Panc1 (cell line): ENCODE data around the gene ZIC4. TPM values are rescaled to one million over a fixed set of nuclear protein-coding genes. Genes with fewer than 3 reads are reported as not detected.
A peak's percentile ranks its signal among the peaks of the same experiment; 100 is the strongest.

Experiments
- ATAC-seq: fragments of 200-7000 bp; cut with Tn5 transposase; 2 replicates; pipeline ENCODE4 v1.9.1; 2020; ENCODE audit warnings: mild to moderate bottlenecking, moderate library complexity
- BruUV-seq: library from RNA; stranded (reverse); fragments of 400-500 nt; replicated peaks from 2 replicates; lab custom pipeline; 2021; lab: Mats Ljungman, UMichigan
- CTCF ChIA-PET: fragments of 300-600 bp; sonication (Branson Sonifier 250); formaldehyde crosslinking; loops from one replicate; lab custom pipeline; 2022; ENCODE audit warnings: antibody characterized with exemption; lab: Charles Lee
- POLR2A ChIA-PET: fragments of 300-600 bp; sonication (Branson Sonifier 250); formaldehyde crosslinking; loops from one replicate; lab custom pipeline; 2022; ENCODE audit warnings: antibody characterized with exemption; lab: Charles Lee
- DNase-seq: peaks from one replicate; pipeline ENCODE4 v3.0.0-alpha.2; 2010; ENCODE audit warnings: low read depth, low spot score
- H3K27ac ChIP-seq: 2 replicates; pipeline ENCODE4 v1.5.1; 2011; ENCODE audit warnings: mild to moderate bottlenecking, low read length, inconsistent platforms
- H3K27me3 ChIP-seq: fragments of 200-500 bp; sonication (Bioruptor generic); 2 replicates; pipeline ENCODE4 v1.6.0; 2014; ENCODE audit warnings: low read length, inconsistent platforms; ENCODE audit not compliant: control insufficient read depth, insufficient read depth
- H3K36me3 ChIP-seq: fragments of 200-500 bp; sonication (Bioruptor generic); 2 replicates; pipeline ENCODE4 v1.5.1; 2014; ENCODE audit warnings: inconsistent platforms, mild to moderate bottlenecking, low read length, moderate library complexity; ENCODE audit not compliant: control insufficient read depth, insufficient read depth
- H3K4me1 ChIP-seq: 2 replicates; pipeline ENCODE4 v1.5.1; 2011; ENCODE audit warnings: inconsistent platforms, mild to moderate bottlenecking, low read length, moderate library complexity; ENCODE audit not compliant: control insufficient read depth, insufficient read depth
- H3K4me3 ChIP-seq, 2 experiments: 2 replicates each; pipeline ENCODE4 v1.5.1; 2011 to 2012; ENCODE audit warnings: low read depth in 2 of 2, low read length in 2 of 2, mild to moderate bottlenecking in 2 of 2, inconsistent platforms in 1 of 2, moderate library complexity in 1 of 2
- H3K9me3 ChIP-seq: fragments of 200-500 bp; sonication (Bioruptor generic); 2 replicates; pipeline ENCODE4 v1.5.1; 2014; ENCODE audit warnings: low read depth, mild to moderate bottlenecking, inconsistent platforms, low read length, moderate library complexity; ENCODE audit not compliant: control insufficient read depth, insufficient read depth
- POLR2AphosphoS5 ChIP-seq: IDR thresholded peaks from 2 replicates; pipeline ENCODE4 v1.6.1; 2012; ENCODE audit warnings: mild to moderate bottlenecking, low read depth, low read length, moderate library complexity
- REST ChIP-seq, 2 experiments: IDR thresholded peaks; 2 replicates each; pipeline ENCODE4 v1.6.1; 2011 to 2012; ENCODE audit warnings: low read depth in 2 of 2, control low read depth in 1 of 2, low read length in 1 of 2, mild to moderate bottlenecking in 1 of 2, moderate library complexity in 1 of 2; ENCODE audit not compliant: insufficient read depth in 1 of 2
- SIN3A ChIP-seq: IDR thresholded peaks from 2 replicates; pipeline ENCODE4 v1.6.1; 2012; ENCODE audit warnings: low read depth, mild to moderate bottlenecking, low read length, moderate library complexity, borderline replicate concordance; ENCODE audit not compliant: insufficient read depth
- TCF7L2 ChIP-seq: IDR thresholded peaks from 2 replicates; pipeline ENCODE4 v1.6.1; 2011; ENCODE audit warnings: mild to moderate bottlenecking, low read depth, low read length, inconsistent platforms
- in situ Hi-C: cut with HindIII; loops from 2 replicates; pipeline ENCODE4 v1.10.0; 2016; ENCODE audit warnings: low sequenced_read_pairs, low pct_unique_long_range_greater_than_20kb
- intact Hi-C: fragments of 100-400 bp; cut with micrococcal nuclease; formaldehyde crosslinking; loops from one replicate; pipeline ENCODE4 v1.10.0; 2022; ENCODE audit not compliant: unreplicated experiment
- total RNA-seq: library from RNA; stranded (reverse); gene quantifications from one replicate; pipeline ENCODE4 v1.2.1, GENCODE V29; 2021; ENCODE audit not compliant: unreplicated experiment
- TF ChIP-seq, protein P1 (sequence below): fragments of 450-650 bp; IDR thresholded peaks from 2 replicates; pipeline ENCODE4 v1.5.1; 2017; ENCODE audit warnings: mild to moderate bottlenecking

Gene ZIC4
- total RNA-seq, 1 experiment from 2014 or later: not detected

DNA sequence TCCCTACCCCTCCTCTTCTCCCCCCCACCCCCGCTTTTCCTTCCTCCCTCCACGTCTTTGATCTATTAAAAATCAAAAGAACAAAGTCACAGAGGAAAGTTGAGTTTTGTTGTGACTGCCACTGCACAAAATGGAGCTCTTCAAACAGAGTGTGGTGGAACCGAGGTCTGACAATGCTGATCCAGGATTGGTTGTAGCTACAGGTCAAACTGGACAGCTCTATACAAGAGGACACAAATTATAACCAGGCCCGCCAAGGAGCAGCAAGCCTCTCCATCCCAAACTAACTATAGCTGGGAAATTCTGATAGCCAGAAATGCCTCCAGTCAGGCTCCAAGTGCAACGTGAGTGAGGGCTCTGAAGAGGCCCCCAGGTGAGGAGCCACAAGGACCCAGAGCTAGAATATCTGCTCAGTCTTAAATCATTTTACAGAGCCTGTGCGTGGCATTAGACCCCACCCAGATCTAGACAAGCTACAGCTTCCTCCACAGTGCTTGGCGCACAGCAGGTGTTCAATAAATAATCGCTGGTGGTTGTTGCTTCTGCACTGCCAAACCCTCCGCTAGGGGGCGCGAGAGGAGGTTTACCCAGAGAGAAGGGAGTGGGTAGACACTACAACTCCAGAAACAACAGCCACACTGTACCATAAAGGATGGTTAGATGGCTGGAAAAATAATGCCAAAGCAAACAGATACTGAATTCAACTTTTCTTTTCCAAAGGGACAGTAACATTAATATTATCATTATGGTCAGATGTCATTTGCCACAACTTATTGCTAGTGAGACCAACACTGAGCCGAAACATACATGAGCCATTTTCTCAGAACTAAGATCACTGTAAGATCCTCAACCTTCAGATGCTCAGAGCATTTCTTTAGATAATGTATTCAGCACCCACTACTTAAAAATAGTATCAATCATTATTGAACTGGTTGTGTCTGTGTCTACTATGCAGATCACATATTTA, 44.6 kb downstream of the ZIC4 start:
- in situ Hi-C loops: no loop called here
- intact Hi-C loops: no loop called here
- Histone ChIP-seq H3K27ac (no peak overlapping the region), H3K27me3 (peaks cover 11% of the 10 kb centered on the region), H3K4me1 (no peaks in the 10 kb centered on the region), H3K4me3 (no peak overlapping the region), H3K9me3 (no peaks in the 10 kb centered on the region), H3K36me3 (no peaks in the 10 kb centered on the region)
- peak; percentile 5 for DNase-seq
- TF ChIP-seq, protein P1, sequence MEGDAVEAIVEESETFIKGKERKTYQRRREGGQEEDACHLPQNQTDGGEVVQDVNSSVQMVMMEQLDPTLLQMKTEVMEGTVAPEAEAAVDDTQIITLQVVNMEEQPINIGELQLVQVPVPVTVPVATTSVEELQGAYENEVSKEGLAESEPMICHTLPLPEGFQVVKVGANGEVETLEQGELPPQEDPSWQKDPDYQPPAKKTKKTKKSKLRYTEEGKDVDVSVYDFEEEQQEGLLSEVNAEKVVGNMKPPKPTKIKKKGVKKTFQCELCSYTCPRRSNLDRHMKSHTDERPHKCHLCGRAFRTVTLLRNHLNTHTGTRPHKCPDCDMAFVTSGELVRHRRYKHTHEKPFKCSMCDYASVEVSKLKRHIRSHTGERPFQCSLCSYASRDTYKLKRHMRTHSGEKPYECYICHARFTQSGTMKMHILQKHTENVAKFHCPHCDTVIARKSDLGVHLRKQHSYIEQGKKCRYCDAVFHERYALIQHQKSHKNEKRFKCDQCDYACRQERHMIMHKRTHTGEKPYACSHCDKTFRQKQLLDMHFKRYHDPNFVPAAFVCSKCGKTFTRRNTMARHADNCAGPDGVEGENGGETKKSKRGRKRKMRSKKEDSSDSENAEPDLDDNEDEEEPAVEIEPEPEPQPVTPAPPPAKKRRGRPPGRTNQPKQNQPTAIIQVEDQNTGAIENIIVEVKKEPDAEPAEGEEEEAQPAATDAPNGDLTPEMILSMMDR: peak; percentile 83
- no peak for TF ChIP-seq SIN3A
- POLR2A ChIA-PET: no interaction called here
- peak; percentile 58; the same call in 1 of the 2 replicates for ATAC-seq
- CTCF ChIA-PET: no interaction called here
- no TSS peak for BruUV-seq

DNA sequence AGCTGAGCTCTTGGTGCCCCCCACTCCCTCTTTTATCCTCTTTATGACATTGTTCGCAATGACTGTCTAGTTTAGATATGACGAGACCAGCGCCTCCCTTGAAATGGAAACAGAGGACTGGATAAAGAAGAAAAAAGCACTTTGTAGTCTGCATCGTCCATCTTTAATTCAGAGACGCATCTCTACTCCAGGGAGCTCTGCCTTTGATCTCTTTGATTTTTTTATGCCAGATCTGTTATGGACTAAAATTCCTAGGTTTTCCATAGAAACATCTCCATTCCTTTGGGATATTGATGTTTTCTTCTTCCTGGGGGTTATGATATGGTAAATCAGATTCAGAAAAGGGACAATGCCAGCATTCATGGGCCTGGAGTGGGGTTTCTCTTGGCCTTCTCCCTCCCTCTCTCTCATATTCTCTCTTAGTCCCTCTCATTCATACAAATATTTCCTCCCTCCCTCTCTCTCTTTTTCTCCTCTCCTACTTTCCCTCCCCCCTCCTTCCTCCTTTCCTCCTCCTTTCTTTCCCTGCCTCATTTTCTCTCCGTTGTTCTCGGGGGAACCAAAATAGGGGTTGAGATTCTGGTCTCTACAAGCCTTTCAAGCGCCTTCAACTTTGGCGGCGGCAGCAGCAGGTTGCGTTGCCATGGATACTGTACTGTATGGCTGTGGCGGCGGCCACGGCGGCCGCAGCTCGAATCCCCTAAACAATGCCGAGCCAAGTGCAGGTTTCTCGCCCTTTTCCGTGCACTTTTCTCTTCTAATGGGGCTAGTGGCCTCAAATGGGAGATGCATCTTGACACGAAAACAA, 45.5 kb downstream of the ZIC4 start:
- CTCF ChIA-PET: no interaction called here
- H3K4me3 ChIP-seq: no peak overlapping the region
- in situ Hi-C loops: no loop called here
- H3K9me3 ChIP-seq: no peaks in the 10 kb centered on the region
- H3K27ac ChIP-seq: no peak overlapping the region
- TF ChIP-seq, protein P1: no peak
- no peak for TF ChIP-seq POLR2AphosphoS5
- no peak for TF ChIP-seq SIN3A
- TF ChIP-seq REST (IDR thresholded peaks at IDR 0.05; ENCODE audit: insufficient read depth in 1 of 2, low read depth in 2 of 2, low read length in 1 of 2): no peak
- TF ChIP-seq TCF7L2: no peak
- ATAC-seq (no peak), DNase-seq (no peak)
- H3K27me3 ChIP-seq: peaks cover 8% of the 10 kb centered on the region
- H3K4me1 ChIP-seq: no peaks in the 10 kb centered on the region
- POLR2A ChIA-PET: no interaction called here
- BruUV-seq: no TSS peak
- intact Hi-C loops: no loop called here
- H3K36me3 ChIP-seq: no peaks in the 10 kb centered on the region
